ENCODE data around the gene ACAP3.
"Not testable (repeated sequence)": the region's sequence is repeated elsewhere in the genome, so short reads cannot be mapped to it uniquely, and the experiment has no call there.

- TF ChIP-seq CTCF, POLR2A, POLR2AphosphoS5 (IDR thresholded peaks at IDR 0.05): not testable (repeated sequence)
Observed at GRCh38 chr1:1316199-1316598, 8.5 kb upstream of the ACAP3 start.

All from prostate gland (tissue), 2 donors.